Progenitor cell of endocrine pancreas (in vitro differentiated cells): Measurements from ENCODE around the gene F10. TPM values are rescaled to one million over a fixed set of nuclear protein-coding genes. Genes with fewer than 3 reads are reported as not detected.

Experiments
- DNase-seq: peaks from one replicate; pipeline ENCODE4 v3.0.0; 2021; ENCODE audit warnings: low spot score; ENCODE audit not compliant: unreplicated experiment
- H3K27ac Mint-ChIP-seq: 2 replicates; pipeline ENCODE4 v1.8.0; 2021; ENCODE audit warnings: mild to moderate bottlenecking, moderate library complexity, mixed read lengths
- H3K27me3 Mint-ChIP-seq: 2 replicates; pipeline ENCODE4 v1.8.0; 2021; ENCODE audit warnings: mixed read lengths
- H3K36me3 Mint-ChIP-seq: 2 replicates; pipeline ENCODE4 v1.8.0; 2022; ENCODE audit warnings: mixed read lengths; ENCODE audit not compliant: insufficient read depth
- H3K4me1 Mint-ChIP-seq: 2 replicates; pipeline ENCODE4 v1.8.0; 2021; ENCODE audit warnings: low read depth, mixed read lengths
- H3K4me3 Mint-ChIP-seq: 2 replicates; pipeline ENCODE4 v1.8.0; 2021; ENCODE audit warnings: low read depth, mild to moderate bottlenecking, moderate library complexity, mixed read lengths
- H3K9me3 Mint-ChIP-seq: 2 replicates; pipeline ENCODE4 v1.8.0; 2021; ENCODE audit warnings: low read depth, mixed read lengths
- total RNA-seq: library from RNA; stranded (reverse); gene quantifications from 2 replicates; pipeline ENCODE4 v1.2.1, GENCODE V29; 2021
- TF ChIP-seq, protein P1 (sequence below): fragments of 200-600 bp; sonication (generic); IDR thresholded peaks from one replicate; pipeline ENCODE4 v1.5.0; 2021; ENCODE audit warnings: antibody characterized with exemption, mild to moderate bottlenecking; ENCODE audit not compliant: unreplicated experiment

Gene F10
- total RNA-seq, 1 donor from 2014 or later, result 30.2 TPM

DNA sequence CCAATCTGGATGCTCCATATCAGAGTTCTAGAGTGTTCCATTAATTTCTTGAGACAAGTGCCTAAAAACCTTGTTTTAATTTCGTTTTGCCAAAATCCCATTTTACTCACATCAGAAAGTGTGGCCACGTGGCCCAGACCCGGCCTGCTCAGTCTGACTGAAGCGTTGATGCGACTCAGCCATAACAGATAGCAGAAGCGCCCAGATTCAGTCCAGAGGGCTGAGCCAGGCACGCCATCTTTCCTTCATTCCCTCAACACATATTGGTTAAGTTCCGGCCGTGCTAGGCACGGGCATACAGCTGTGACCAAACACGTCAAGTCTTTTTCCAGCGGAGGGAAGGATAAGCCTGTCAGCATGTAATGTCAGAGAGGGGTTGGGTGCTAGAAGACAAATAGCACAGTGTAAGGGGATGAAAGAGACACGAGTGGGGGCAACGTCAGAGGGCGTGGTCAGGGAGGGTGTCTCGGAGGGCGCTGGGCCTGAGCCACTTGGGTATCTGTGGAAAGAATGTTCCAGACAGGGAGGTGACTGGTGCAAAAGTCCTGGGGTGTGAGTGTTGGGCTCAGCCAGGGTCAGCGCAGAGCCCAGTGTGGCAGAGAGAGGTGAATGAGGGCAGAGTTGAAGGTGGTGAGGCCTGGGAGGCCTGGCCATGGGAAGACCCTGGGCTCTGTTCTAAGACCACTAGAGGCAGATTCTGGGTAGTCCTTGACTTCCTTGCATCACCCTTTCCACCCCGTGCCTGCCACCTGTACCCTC is 3.1 kb downstream of the F10 start:
- peaks cover 14% of the 10 kb centered on the region for H3K4me1 Mint-ChIP-seq
- H3K9me3 Mint-ChIP-seq, result no peaks in the 10 kb centered on the region
- peaks cover 5% of the 10 kb centered on the region for H3K36me3 Mint-ChIP-seq
- TF ChIP-seq, protein P1, sequence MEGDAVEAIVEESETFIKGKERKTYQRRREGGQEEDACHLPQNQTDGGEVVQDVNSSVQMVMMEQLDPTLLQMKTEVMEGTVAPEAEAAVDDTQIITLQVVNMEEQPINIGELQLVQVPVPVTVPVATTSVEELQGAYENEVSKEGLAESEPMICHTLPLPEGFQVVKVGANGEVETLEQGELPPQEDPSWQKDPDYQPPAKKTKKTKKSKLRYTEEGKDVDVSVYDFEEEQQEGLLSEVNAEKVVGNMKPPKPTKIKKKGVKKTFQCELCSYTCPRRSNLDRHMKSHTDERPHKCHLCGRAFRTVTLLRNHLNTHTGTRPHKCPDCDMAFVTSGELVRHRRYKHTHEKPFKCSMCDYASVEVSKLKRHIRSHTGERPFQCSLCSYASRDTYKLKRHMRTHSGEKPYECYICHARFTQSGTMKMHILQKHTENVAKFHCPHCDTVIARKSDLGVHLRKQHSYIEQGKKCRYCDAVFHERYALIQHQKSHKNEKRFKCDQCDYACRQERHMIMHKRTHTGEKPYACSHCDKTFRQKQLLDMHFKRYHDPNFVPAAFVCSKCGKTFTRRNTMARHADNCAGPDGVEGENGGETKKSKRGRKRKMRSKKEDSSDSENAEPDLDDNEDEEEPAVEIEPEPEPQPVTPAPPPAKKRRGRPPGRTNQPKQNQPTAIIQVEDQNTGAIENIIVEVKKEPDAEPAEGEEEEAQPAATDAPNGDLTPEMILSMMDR, result no peak
- DNase-seq, result no peak
- no peak overlapping the region for H3K4me3 Mint-ChIP-seq
- peaks cover 2% of the 10 kb centered on the region for H3K27me3 Mint-ChIP-seq
- no peak overlapping the region for H3K27ac Mint-ChIP-seq

DNA sequence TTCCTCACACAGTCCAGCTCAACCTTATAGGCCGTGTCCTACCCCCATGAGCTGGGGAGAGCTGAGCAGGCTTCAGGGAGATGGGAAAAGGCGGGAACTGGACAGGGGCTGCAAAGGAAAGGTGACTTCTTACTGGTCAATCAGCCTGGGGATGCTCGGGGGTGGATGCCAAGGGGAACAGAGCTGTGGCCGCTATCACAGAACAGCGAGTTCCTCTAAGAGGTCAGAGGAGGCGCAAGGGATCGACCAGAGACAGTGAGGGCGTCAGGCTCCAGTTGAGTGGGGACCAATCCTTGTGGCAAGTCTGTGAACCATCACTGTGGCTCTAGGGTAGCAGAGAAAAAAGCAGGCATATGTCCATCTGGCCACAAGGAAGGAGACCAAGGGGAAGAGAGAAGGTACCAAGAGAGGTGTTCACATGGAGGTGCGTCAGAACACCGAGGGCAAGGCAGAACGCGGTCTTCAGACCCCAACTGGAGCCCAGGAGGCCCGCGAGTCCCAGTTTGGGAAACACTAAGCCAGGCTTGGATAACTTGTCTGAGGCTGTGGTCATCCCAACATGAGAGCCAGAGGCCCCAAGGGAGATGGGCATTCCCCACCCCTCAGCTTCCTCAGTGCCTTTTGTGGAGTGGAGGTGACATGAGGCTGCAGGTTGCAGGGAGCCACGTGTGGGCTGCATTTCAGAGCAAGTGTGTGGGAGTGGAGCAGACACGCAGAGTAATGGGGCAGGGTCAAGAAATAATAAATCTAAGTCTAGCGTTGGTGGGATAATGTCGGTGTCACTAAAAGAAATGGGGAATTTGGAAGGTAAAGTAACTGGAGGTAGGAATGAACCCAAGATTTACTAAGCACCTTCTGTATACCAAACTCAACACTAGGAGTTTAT is 3.9 kb downstream of the F10 start:
- Mint-ChIP-seq H3K4me3 (no peak overlapping the region), H3K36me3 (peaks cover 5% of the 10 kb centered on the region), H3K4me1 (peaks cover 14% of the 10 kb centered on the region), H3K27ac (no peak overlapping the region), H3K27me3 (peaks cover 2% of the 10 kb centered on the region), H3K9me3 (no peaks in the 10 kb centered on the region)
- DNase-seq, result no peak
- TF ChIP-seq, protein P1, result no peak

DNA sequence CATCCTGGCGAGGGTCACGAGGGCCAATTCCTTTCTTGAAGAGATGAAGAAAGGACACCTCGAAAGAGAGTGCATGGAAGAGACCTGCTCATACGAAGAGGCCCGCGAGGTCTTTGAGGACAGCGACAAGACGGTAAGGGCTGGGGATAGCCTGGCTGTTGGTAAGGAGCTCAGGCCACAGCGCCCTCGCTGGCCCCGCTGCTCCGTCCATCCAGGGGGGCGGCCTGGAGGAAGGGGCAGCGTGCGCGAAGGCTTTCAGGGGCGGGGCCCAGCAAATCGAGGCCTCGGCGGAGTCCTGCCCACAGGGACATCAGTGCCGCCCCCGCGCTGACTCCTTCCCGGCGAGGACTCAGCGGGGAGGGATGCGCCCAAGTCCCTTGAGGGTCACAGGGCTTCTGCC is 6.9 kb downstream of the F10 start:
- H3K4me1 Mint-ChIP-seq, result peaks cover 2% of the 10 kb centered on the region
- no peaks in the 10 kb centered on the region for H3K9me3 Mint-ChIP-seq
- no peak overlapping the region for H3K4me3 Mint-ChIP-seq
- no peak for DNase-seq
- no peak overlapping the region for H3K27ac Mint-ChIP-seq
- H3K36me3 Mint-ChIP-seq, result peaks cover 5% of the 10 kb centered on the region
- TF ChIP-seq, protein P1, result no peak
- H3K27me3 Mint-ChIP-seq, result peaks cover 2% of the 10 kb centered on the region

DNA sequence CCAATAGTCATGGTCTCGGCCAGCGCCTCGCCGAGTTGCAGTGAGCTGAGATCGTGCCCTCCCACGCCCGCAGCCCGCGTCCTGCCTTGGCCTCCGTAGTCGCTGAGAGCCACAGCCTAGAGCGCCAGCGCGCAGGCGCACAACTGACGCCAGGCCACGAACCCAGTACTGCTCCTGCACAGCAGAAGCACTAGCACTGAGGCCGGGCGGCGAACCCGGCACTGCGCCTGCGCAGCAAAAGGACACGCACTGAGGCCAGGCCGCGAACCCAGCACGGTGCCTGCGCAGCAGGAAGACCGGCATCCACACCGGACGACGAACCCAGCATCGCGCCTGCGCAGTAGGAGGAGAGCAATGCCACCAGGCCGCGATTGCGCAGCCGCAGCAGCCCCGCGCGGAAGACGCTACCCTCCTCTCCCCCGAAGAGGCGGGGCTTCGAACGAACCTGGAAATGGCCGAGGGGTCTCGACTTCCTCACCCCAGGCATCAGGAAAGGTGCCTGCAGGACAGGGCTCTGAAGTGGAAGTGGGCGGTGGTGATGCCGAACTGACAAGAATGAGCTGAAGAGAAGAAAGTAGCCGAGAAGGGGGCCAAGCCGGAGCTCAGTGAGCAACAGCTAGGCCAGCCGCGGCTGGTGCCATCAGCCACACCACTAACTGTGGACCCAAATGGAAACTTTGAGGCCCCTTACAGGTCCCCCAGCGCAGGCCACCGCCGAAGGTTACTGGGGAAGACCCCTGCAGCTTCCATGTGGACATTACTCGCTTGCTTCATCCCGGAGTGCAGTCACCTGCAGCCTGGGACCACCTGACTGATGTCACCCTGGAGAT is 7.5 kb downstream of the F10 start:
- H3K4me3 Mint-ChIP-seq, result no peak overlapping the region
- no peak overlapping the region for H3K27ac Mint-ChIP-seq
- no peaks in the 10 kb centered on the region for H3K9me3 Mint-ChIP-seq
- H3K4me1 Mint-ChIP-seq, result peaks cover 2% of the 10 kb centered on the region
- peak; percentile 7 for DNase-seq
- TF ChIP-seq, protein P1, result no peak
- H3K36me3 Mint-ChIP-seq, result peaks cover 5% of the 10 kb centered on the region
- H3K27me3 Mint-ChIP-seq, result peaks cover 2% of the 10 kb centered on the region
